Measurements from ENCODE around the gene NTRK2.
"Not testable (repeated sequence)": the region's sequence is repeated elsewhere in the genome, so short reads cannot be mapped to it uniquely, and the experiment has no call there.

The NTRK2 gene

GRCh38 chr9:85040821-85041465 lies 371.4 kb downstream of the NTRK2 start:
- peak; percentile 88 for DNase-seq

GRCh38 chr9:85041466-85042137 lies 372.1 kb downstream of the NTRK2 start:
- DNase-seq, result peak; percentile 34

- DNase-seq, result no peak
Measured at GRCh38 chr9:85042981-85043647, 373.6 kb downstream of the NTRK2 start.

GRCh38 chr9:85045271-85045670 lies 375.7 kb downstream of the NTRK2 start:
- DNase-seq, result no peak

- no peak for DNase-seq
Measured at GRCh38 chr9:85046475-85046874, 376.9 kb downstream of the NTRK2 start.

GRCh38 chr9:85053206-85053786 lies 383.8 kb downstream of the NTRK2 start:
- DNase-seq, result no peak

- DNase-seq, result no peak
Measured at GRCh38 chr9:85054017-85054416, 384.5 kb downstream of the NTRK2 start.

GRCh38 chr9:85055506-85056202 lies 386.1 kb downstream of the NTRK2 start:
- no peak for DNase-seq

GRCh38 chr9:85056203-85056572 lies 386.7 kb downstream of the NTRK2 start:
- no peak for DNase-seq

GRCh38 chr9:85061969-85062368 lies 392.4 kb downstream of the NTRK2 start:
- DNase-seq, result no peak

GRCh38 chr9:85062385-85063022 lies 393.0 kb downstream of the NTRK2 start:
- DNase-seq, result no peak

GRCh38 chr9:85064811-85065371 lies 395.4 kb downstream of the NTRK2 start:
- no peak for DNase-seq

- no peak for DNase-seq
Measured at GRCh38 chr9:85067792-85068191, 398.3 kb downstream of the NTRK2 start.

- DNase-seq, result not testable (repeated sequence)
Measured at GRCh38 chr9:85069421-85069820, 399.9 kb downstream of the NTRK2 start.
